HepG2 (cell line): Measurements from ENCODE around the gene CATSPERD. TPM values are rescaled to one million over a fixed set of nuclear protein-coding genes. Genes with fewer than 3 reads are reported as not detected.
A peak's percentile ranks its signal among the peaks of the same experiment; 100 is the strongest.

ENCODE experiments used
- AGO2 ChIP-seq: fragments of 200-400 bp; formaldehyde crosslinking; optimal IDR thresholded peaks from 2 replicates; pipeline ENCODE3; 2017; ENCODE audit warnings: mild to moderate bottlenecking, low read depth, low read length, moderate library complexity
- ATF7 ChIP-seq, 2 experiments: fragments of 450-650 bp in 1 of 2; sonication (generic) in 1 of 2; formaldehyde crosslinking in 1 of 2; IDR thresholded peaks; 2 replicates each; pipeline versions ENCODE4 v1.4.0 to v1.6.1; 2016 to 2020; ENCODE audit warnings: antibody characterized with exemption in 1 of 2, mild to moderate bottlenecking in 1 of 2, missing genetic modification reagents in 1 of 2
- CC2D1A ChIP-seq: sonication (generic); formaldehyde crosslinking; IDR thresholded peaks from 2 replicates; pipeline ENCODE4 v1.8.1; 2023; ENCODE audit warnings: mild to moderate bottlenecking, missing genetic modification reagents
- ETV6 ChIP-seq: sonication (generic); formaldehyde crosslinking; conservative IDR thresholded peaks from 2 replicates; pipeline ENCODE4 v1.4.0; 2020; ENCODE audit warnings: missing genetic modification reagents
- HIVEP1 ChIP-seq: sonication (generic); formaldehyde crosslinking; IDR thresholded peaks from 2 replicates; pipeline ENCODE4 v1.4.0; 2020; ENCODE audit warnings: mild to moderate bottlenecking, missing genetic modification reagents
- JUND ChIP-seq: sonication (generic); formaldehyde crosslinking; IDR thresholded peaks from 2 replicates; pipeline ENCODE4 v1.8.0; 2022; ENCODE audit warnings: mild to moderate bottlenecking, missing genetic modification reagents
- PATZ1 ChIP-seq: sonication (generic); formaldehyde crosslinking; IDR thresholded peaks from 2 replicates; pipeline ENCODE4 v1.4.0; 2020; ENCODE audit warnings: missing genetic modification reagents
- TAF1 ChIP-seq: sonication (generic); formaldehyde crosslinking; IDR thresholded peaks from 2 replicates; pipeline ENCODE4 v1.4.0; 2020; ENCODE audit warnings: missing genetic modification reagents
- U2AF2 ChIP-seq: fragments of 200-400 bp; formaldehyde crosslinking; IDR thresholded peaks from 2 replicates; pipeline ENCODE4 v1.6.1; 2017; ENCODE audit warnings: low read depth, mild to moderate bottlenecking, low read length
- YY1 ChIP-seq: IDR thresholded peaks from 2 replicates; pipeline ENCODE4 v1.6.1; 2011; ENCODE audit warnings: low read length, low read depth, moderate library complexity, mild to moderate bottlenecking; ENCODE audit not compliant: insufficient read depth, insufficient replicate concordance
- ZNF101 ChIP-seq: sonication (generic); formaldehyde crosslinking; IDR thresholded peaks from 2 replicates; pipeline ENCODE4 v1.4.0; 2020; ENCODE audit warnings: mild to moderate bottlenecking, low read depth, missing genetic modification reagents, borderline replicate concordance
- ZNF124 ChIP-seq: sonication (generic); formaldehyde crosslinking; IDR thresholded peaks from 2 replicates; pipeline ENCODE4 v1.4.0; 2020; ENCODE audit warnings: missing genetic modification reagents
- ZNF335 ChIP-seq: sonication (generic); formaldehyde crosslinking; IDR thresholded peaks from 2 replicates; pipeline ENCODE4 v1.4.0; 2020; ENCODE audit warnings: missing genetic modification reagents
- ZNF430 ChIP-seq: sonication (generic); formaldehyde crosslinking; IDR thresholded peaks from 2 replicates; pipeline ENCODE4 v1.9.0; 2021; ENCODE audit warnings: mild to moderate bottlenecking, missing genetic modification reagents
- ZNF543 ChIP-seq: sonication (generic); formaldehyde crosslinking; IDR thresholded peaks from 2 replicates; pipeline ENCODE4 v1.4.0; 2020; ENCODE audit warnings: mild to moderate bottlenecking, missing genetic modification reagents
- ZNF674 ChIP-seq: sonication (generic); formaldehyde crosslinking; IDR thresholded peaks from 2 replicates; pipeline ENCODE4 v1.5.0; 2020; ENCODE audit warnings: low read depth, mild to moderate bottlenecking, missing genetic modification reagents
- ZNF678 ChIP-seq: sonication (generic); formaldehyde crosslinking; IDR thresholded peaks from 2 replicates; pipeline ENCODE4 v1.4.0; 2020; ENCODE audit warnings: mild to moderate bottlenecking, missing genetic modification reagents
- ZNF839 ChIP-seq: sonication (generic); formaldehyde crosslinking; IDR thresholded peaks from 2 replicates; pipeline ENCODE4 v1.4.0; 2020; ENCODE audit warnings: missing genetic modification reagents, mild to moderate bottlenecking, borderline replicate concordance
- ZSCAN12 ChIP-seq: sonication (generic); formaldehyde crosslinking; IDR thresholded peaks from 2 replicates; pipeline ENCODE4 v1.9.0; 2021; ENCODE audit warnings: mild to moderate bottlenecking, missing genetic modification reagents
- polyA plus RNA-seq, 8 experiments: library from polyadenylated mRNA; depleted of rRNA in 3 of 8; stranded (reverse) in 7 of 8; unstranded in 1 of 8; fragments of >200 nt; fragmentation: Illumina TruSeq in 4 of 8; extraction: Trizol in 4 of 8; gene quantifications; 2 replicates each; pipeline versions ENCODE4 v1.2.1 to v1.2.3, GENCODE V29; 2011 to 2016; ENCODE audit warnings: low read depth in 4 of 8, missing spikeins in 1 of 8, mixed read lengths in 1 of 8; ENCODE audit not compliant: insufficient read depth in 1 of 8
- total RNA-seq, 5 experiments: library from RNA; depleted of rRNA; stranded (reverse); fragments of >200 nt; fragmentation: Illumina TruSeq; extraction: Trizol; gene quantifications; 2 replicates each; pipeline ENCODE4 v1.2.3, GENCODE V29; 2016; ENCODE audit warnings: low read depth in 1 of 5
- TF ChIP-seq, protein P1 (sequence below): sonication (generic); formaldehyde crosslinking; IDR thresholded peaks from 2 replicates; pipeline ENCODE4 v1.8.1; 2023; ENCODE audit warnings: mild to moderate bottlenecking, inconsistent platforms, moderate library complexity, missing genetic modification reagents, borderline replicate concordance
- TF ChIP-seq, protein P2 (sequence below): sonication (generic); formaldehyde crosslinking; IDR thresholded peaks from 2 replicates; pipeline ENCODE4 v1.4.0; 2020; ENCODE audit warnings: missing genetic modification reagents

CATSPERD gene
- total and polyA plus RNA-seq, 2 of the 13 experiments (the other 11 are each of a cell fraction or from before 2014, with no cell fraction given): 0.04 TPM; not detected in 1

DNA sequence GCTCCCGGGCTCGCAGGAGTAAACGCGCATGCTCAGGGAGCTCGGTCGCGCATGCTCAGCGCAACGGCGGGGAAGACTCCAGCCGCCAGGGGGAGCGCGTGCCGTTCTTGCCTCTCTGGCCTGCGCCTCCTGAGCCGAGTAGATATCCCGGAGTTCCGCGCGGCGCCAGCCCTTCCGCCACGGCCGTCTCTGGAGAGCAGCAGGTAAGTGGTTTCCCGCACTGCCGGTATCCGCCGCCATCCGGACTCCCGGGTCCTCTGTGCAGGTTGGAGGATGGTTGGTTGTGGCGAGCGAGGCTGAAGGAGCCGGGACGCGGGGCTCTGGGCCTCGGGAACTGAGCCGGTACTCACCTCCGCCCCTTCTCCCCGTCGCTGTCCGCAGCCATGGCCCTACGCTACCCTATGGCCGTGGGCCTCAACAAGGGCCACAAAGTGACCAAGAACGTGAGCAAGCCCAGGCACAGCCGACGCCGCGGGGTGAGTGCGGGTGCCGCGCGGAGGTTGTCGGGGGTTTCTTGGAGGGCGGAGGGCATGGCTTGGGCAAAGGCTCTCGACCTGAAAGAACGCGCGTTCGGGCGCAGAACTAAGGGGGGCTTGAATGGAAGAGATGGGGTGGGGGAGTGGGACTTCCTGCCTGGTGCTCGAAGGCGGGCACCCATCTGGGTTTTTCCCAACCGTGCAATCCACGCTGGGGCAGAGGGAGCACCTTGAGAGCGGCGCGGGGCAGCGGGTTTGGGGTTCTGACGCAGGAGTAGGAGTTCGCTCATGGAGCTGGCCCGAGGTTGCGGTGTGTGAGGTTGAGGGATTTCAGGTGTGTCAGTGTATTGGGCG, 30.1 kb upstream of the CATSPERD start, which contains the start of gene RPL36 (continued):
- TF ChIP-seq ATF7 (IDR thresholded peaks at IDR 0.05): no peak
- no peak for TF ChIP-seq ATF7 (CRISPR knock-in tag; IDR thresholded peaks at IDR 0.05)
- 0 out of 2 replicates have a peak, but pooled peaks have one; percentile 86 for TF ChIP-seq ZNF101 (CRISPR knock-in tag)
- no peak for TF ChIP-seq ZNF839
- TF ChIP-seq U2AF2: no peak
- peak; percentile 80 for TF ChIP-seq HIVEP1 (CRISPR knock-in tag)
- peak; percentile 82 for TF ChIP-seq ZNF335 (CRISPR knock-in tag)
- TF ChIP-seq ZNF678 (CRISPR knock-in tag): 0 out of 2 replicates have a peak, but pooled peaks have one; percentile 72
- no peak for TF ChIP-seq PATZ1 (CRISPR knock-in tag)
- no peak for TF ChIP-seq JUND
- 0 out of 2 replicates have a peak, but pooled peaks have one; percentile 18 for TF ChIP-seq ZSCAN12 (CRISPR knock-in tag)
- TF ChIP-seq ZNF674 (CRISPR knock-in tag): peak; percentile 59; the same call in 1 of the 2 replicates
- TF ChIP-seq TAF1 (CRISPR knock-in tag): peak; percentile 100
- TF ChIP-seq YY1: peak; percentile 77
- TF ChIP-seq, protein P1, sequence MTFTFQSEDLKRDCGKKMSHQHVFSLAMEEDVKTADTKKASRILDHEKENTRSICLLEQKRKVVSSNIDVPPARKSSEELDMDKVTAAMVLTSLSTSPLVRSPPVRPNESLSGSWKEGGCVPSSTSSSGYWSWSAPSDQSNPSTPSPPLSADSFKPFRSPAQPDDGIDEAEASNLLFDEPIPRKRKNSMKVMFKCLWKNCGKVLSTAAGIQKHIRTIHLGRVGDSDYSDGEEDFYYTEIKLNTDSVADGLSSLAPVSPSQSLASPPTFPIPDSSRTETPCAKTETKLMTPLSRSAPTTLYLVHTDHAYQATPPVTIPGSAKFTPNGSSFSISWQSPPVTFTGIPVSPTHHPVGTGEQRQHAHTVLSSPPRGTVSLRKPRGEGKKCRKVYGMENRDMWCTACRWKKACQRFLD: peak; percentile 78; the same call in 1 of the 2 replicates
- peak; percentile 85; the same call in 1 of the 2 replicates for TF ChIP-seq ZNF124 (CRISPR knock-in tag)
- peak; percentile 94 for TF ChIP-seq CC2D1A (CRISPR knock-in tag)
- peak; percentile 95 for TF ChIP-seq ZNF543 (CRISPR knock-in tag)
- TF ChIP-seq ZNF430 (CRISPR knock-in tag): peak; percentile 77; the same call in 1 of the 2 replicates
- TF ChIP-seq, protein P2, sequence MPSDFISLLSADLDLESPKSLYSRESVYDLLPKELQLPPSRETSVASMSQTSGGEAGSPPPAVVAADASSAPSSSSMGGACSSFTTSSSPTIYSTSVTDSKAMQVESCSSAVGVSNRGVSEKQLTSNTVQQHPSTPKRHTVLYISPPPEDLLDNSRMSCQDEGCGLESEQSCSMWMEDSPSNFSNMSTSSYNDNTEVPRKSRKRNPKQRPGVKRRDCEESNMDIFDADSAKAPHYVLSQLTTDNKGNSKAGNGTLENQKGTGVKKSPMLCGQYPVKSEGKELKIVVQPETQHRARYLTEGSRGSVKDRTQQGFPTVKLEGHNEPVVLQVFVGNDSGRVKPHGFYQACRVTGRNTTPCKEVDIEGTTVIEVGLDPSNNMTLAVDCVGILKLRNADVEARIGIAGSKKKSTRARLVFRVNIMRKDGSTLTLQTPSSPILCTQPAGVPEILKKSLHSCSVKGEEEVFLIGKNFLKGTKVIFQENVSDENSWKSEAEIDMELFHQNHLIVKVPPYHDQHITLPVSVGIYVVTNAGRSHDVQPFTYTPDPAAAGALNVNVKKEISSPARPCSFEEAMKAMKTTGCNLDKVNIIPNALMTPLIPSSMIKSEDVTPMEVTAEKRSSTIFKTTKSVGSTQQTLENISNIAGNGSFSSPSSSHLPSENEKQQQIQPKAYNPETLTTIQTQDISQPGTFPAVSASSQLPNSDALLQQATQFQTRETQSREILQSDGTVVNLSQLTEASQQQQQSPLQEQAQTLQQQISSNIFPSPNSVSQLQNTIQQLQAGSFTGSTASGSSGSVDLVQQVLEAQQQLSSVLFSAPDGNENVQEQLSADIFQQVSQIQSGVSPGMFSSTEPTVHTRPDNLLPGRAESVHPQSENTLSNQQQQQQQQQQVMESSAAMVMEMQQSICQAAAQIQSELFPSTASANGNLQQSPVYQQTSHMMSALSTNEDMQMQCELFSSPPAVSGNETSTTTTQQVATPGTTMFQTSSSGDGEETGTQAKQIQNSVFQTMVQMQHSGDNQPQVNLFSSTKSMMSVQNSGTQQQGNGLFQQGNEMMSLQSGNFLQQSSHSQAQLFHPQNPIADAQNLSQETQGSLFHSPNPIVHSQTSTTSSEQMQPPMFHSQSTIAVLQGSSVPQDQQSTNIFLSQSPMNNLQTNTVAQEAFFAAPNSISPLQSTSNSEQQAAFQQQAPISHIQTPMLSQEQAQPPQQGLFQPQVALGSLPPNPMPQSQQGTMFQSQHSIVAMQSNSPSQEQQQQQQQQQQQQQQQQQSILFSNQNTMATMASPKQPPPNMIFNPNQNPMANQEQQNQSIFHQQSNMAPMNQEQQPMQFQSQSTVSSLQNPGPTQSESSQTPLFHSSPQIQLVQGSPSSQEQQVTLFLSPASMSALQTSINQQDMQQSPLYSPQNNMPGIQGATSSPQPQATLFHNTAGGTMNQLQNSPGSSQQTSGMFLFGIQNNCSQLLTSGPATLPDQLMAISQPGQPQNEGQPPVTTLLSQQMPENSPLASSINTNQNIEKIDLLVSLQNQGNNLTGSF (CRISPR knock-in tag): no peak; the same call in 1 of the 2 replicates
- no peak; the same call in 1 of the 2 replicates for TF ChIP-seq ETV6 (CRISPR knock-in tag)
- TF ChIP-seq AGO2: peak; percentile 96
